Upper lobe of left lung (tissue), 4 donors: Measurements from ENCODE around the gene PIGQ.

ENCODE experiments used
- CTCF ChIP-seq, 6 experiments: fragments of 450-650 bp in 4 of 6; fragments of 200-600 bp in 2 of 6; sonication (generic) in 2 of 6; IDR thresholded peaks; one replicate each; pipeline ENCODE4 v1.5.1; 2016 to 2019; ENCODE audit warnings: antibody characterized with exemption in 6 of 6
- EP300 ChIP-seq, 4 donors: sonication (generic); formaldehyde crosslinking; IDR thresholded peaks; one replicate each; pipeline ENCODE4 v1.5.1; 2017; ENCODE audit warnings: antibody characterized with exemption in 4 of 4, control low read depth in 2 of 4
- POLR2A ChIP-seq, 4 donors: fragments of 450-650 bp; IDR thresholded peaks; one replicate each; pipeline ENCODE4 v1.5.1; 2016 to 2017; ENCODE audit warnings: antibody characterized with exemption in 4 of 4, mild to moderate bottlenecking in 2 of 4
- POLR2AphosphoS5 ChIP-seq, 2 donors: sonication (generic); formaldehyde crosslinking; IDR thresholded peaks; one replicate each; pipeline ENCODE4 v1.5.1; 2017; ENCODE audit warnings: antibody characterized with exemption in 2 of 2

DNA sequence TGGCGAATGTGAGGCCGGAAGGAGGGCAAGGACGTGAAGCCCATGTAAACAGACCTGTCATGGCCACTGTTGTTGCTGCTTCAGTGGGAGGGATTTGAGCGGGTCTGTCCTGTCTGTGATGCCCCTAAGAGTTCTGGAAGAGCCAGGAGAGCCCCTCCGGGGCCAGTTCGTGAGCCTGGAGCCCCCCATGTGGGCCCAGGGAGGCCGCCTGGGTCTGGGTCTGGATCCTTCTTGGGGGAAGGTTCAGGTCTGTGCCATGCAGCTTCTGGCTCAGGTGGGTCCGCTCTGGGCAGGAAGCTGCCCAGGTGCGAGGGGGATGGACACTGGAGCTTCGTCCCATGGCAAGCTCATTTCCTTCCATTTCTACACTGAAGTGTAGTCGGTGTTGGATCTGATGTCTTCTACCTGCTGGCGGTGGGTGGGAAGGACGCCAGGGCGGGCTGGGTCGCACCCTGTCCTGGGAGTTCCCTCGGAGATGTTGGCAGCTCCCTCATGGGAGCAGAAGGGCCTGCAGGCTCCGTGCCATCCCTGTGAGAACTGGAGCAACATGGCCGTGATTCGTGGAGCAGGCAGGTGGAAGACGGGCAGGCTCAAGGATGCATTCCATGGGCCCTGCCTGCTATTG is 49.8 kb downstream of the PIGQ start:
- no peak for TF ChIP-seq CTCF (IDR thresholded peaks at IDR 0.05)
- no peak for TF ChIP-seq EP300 (IDR thresholded peaks at IDR 0.05)
- no peak for TF ChIP-seq POLR2AphosphoS5 (IDR thresholded peaks at IDR 0.05)
- no peak for TF ChIP-seq POLR2A (IDR thresholded peaks at IDR 0.05)
